Measurements from ENCODE around the gene KDM4C.
"Not testable (repeated sequence)": the region's sequence is repeated elsewhere in the genome, so short reads cannot be mapped to it uniquely, and the experiment has no call there.

The KDM4C gene

DNA sequence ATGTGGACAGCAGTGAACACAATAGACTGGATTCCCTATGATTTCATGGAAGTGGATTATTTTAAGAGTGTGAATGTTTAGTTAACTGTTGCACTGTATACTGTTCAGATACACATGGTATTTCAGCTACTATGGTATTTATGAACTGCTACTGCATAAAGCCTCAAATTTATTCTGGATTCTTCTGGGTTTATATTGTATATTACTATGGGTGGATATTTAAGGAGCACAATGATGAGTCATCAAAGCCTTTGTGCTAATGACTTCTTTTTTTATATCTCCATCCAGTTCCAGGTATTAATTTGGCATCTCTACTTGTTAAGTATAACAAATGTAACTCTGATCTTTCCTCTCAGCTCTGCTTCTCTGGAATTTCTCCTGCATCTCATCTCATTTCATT is 6.8 kb downstream of the KDM4C start:
- FAIRE-seq = no peak

DNA sequence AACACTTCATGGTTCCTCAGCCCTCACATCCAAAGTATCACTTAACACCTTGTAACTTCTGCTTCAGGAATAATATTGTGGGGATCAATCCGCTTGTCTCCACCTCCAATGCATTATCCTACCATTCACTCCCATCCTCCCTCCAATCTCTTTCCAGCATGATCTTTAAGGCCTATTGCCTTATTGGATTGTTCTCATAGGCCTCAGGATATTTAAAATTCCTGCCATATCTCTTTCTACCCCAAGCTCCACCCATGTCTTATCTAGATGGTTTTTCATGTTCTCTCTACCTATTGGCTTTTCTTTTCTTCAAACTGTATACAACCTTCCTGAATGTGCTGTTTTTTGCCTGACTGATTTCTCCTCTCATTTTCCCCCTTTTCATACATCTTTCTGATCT is 7.2 kb downstream of the KDM4C start:
- no peak for FAIRE-seq

DNA sequence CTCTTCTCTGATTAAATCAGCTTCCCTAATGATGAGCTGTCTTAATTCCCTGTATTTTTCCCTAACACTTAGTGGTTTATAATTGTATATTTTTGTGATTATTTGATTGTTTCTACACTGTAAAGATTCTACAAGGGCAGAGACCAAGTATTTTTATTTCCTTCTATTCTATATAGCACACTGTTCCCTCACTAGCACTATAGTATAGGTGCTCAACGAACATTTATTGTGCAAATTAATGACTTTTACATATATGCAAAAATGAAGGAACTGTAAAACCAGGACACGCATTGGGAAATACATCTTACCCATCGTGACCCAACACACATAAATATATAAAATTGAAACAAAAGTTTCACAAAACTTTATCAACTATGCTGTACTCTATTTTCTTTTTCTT is 7.6 kb downstream of the KDM4C start:
- no peak for FAIRE-seq

DNA sequence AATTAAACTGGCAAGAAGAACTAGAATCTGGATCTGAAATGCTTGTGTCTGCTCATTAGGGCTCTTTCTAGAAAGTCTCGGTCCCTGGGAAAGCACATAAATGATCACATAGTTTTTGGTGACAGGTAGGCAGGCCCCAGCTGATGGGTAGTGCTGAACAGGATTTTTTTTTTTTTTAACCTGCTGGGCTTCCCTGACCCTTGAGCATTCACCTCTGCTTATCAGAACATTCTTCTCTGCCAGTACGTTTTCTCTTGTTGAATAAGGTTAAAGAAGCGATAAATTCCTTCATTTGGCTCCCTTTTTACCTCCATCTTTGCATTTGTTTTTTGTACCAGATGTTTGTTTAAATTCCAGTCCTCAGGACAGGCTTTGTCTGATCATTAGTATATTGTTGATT is 8.8 kb downstream of the KDM4C start:
- no peak for FAIRE-seq

DNA sequence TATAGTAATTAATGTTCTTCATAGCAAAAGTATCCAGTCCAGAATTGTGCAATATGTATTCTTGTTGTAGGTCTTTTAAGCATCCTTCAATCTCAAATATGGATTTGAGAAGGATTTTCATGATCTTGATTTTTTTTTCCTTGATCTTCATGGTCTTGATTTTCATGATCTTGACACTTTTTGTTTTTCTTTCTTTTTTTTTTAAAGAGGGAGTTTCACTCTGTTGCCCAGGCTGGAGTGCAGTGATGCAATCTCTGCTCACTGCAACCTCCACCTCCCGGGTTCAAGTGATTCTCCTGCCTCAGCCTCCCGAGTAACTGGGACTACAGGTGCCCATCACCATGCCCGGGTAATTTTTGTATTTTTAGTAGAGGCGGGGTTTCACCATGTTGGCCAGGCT is 10.8 kb downstream of the KDM4C start:
- not testable (repeated sequence) for FAIRE-seq

DNA sequence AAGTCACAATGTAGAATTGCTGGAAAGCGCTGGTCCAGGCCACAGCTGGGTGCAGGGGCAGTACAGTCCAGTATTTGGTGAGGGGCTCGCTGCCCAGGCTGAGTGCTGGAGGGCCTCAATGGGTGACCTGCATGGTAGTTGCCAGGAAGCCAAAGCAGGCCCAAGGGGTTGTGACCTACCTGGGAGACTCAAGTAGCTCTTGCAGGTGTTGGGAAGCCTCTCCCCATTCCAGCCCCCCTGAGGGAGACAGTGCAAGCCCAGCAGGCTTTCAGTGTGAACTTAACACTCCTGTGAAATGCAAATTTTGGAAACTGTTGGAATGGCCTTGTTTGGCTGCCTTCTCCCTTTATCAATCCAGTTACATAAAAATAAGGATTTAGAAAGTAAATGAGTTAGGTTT is 13.9 kb downstream of the KDM4C start:
- FAIRE-seq = no peak

DNA sequence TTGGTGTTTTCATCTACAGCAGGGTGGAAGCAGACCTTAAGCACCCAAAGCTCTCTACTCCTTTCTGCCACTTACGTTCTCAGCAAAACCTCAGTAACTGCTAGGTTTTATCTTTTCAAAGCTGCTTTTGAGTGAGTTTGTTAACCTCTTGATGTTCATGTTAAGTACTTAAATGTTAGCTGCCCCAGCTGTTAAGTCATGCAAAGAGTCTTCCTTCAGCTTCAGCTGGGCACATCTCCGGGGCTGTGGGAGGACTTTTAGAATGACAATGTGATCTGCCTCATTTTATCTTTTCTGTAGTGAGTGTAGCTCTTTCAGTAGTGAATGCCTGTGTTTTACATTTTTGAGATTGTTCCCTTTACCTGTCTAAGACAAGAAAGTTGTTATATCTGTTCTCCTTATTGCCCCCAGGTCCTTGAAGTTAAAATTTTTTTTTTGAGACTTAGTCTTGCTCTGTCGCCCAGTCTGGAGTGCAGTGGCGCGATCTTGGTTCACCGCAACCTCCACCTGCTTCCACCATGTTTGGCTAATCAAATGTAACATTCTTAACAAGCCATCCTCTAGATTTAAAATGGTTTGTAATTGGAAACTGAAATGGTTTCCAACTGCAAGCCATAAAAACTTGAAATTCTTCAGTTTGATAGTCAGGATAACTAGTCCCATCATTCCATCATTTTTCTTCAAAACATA is 19.6 kb downstream of the KDM4C start:
- FAIRE-seq = no peak

DNA sequence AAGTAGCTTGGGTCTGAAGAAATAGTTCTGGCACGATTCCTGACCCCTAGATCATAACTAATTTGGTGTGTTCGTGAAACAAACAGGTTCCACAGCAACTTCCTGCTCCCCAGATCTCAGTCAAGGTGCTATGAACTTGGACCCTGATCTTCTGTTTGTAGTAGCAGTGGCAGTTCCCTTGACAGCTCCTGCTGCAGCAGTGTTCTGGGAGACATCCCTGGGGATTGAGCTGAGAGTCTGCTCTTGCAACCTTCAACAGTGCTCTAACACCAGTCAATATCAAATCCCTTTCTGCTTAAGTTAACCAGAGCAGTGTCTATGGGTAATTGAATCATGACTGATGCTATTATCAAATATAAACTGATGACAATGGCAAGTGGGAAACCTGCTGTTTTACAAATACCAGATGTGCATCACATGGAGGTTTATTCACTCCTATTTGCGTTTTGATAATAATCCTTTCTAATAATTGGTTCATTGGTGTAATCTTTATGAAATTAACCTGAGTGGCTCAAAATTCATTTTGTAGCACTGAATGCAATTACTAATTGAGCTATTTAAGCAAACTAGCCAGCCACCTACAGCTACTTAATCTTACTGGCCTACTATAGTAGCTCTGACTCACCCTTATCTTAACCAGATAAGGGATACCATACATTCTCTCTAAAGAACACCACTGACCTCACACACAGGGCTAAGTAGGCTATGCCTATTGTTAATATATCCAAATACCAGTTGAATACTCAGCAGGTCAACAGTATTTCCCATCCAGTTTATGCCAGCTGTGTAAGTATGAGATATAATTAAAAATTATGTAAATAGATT is 21.9 kb downstream of the KDM4C start:
- FAIRE-seq = no peak

DNA sequence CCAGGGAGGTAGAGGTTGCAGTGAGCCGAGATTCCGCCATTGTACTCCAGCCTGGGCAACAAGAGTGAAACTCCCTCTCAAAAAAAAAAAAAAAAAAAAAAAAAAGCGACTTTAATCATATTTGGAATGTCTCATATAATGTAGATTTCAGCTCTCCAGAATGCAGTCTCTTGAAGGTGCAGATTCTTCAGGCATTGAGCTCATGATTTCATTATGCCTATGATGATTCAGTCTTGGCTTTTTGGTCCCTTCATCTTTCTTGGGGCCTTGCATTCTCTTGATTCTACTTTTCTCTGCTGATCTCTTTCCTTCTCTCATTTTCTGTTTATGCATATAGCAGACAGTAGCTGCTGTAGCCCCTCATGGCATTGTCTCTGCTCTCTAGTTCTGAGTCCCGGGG is 22.9 kb downstream of the KDM4C start:
- FAIRE-seq = no peak

DNA sequence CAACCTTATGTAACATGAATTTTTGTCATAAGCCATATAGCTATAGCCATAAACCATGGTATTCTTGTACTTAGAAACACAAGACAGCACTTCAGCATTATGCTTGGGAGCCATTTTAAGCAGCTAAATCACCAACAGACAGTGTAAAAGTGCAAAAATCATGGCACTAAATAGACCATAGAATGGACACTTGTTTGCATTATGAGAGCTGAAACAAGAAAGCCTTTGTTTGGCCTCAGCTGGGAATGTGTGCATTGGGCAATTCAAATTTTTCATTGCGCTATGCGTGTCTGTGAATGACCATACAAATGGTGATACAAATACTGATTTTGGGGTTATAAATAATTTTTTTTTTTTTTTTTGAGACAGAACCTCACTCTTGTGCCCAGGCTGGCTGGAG is 23.7 kb downstream of the KDM4C start:
- FAIRE-seq = no peak

DNA sequence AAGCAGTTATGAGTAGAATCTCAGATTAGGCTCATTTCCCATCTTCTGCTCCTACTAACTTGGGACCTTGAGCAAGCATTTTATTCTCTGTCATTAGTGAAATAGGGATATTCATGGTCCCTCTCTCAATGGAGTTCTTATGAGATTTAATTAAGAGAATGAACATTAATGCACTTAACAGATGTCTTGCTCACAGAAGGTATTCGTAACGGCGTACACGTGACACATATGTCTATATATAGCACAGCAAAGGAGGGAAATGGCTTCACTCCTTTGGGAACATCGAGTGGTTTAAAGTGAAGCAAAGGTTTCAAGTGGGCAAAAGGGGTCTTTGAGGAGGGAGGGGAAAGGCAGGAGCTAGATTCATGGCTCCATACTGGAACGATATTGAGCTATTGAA is 24.6 kb downstream of the KDM4C start:
- no peak for FAIRE-seq

DNA sequence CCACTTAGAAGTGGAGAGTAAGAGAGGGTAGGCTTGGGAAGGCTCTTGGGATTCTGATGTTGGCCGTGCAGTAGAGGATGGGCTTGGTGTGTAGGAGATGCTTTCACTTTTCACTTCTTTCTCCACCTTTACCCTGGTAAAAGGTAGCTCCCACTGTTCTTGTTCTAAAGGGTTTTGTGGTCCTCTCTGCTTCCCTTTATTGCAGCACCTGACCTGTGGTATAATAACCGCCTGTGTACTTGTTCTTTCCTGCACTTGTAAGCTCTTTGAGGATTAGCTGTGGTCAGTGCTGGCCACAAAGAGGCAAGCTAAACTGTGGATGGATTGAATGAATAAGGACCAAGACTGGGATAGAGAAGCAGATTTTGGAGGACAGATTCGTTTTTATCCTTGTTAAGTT is 25.2 kb downstream of the KDM4C start:
- FAIRE-seq = no peak

DNA sequence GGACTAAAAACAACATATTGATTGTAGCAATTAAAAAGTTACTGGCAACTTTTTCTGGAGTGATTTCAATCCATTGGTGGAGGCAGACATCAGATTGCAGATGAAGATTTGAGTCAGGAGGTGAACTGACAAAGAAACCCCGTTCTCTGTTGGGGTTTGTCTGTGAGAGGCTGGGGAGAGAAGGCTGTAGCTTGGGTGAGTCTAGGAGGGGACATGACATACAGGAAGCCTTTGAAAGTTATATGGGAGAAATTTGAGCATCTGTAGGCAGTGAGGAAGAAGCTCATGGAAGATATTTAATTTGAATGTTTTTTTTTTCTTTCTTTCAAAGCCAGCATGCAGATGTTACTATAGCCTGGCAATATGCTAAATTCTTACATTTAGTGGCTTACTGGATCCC is 26.0 kb downstream of the KDM4C start:
- no peak for FAIRE-seq

DNA sequence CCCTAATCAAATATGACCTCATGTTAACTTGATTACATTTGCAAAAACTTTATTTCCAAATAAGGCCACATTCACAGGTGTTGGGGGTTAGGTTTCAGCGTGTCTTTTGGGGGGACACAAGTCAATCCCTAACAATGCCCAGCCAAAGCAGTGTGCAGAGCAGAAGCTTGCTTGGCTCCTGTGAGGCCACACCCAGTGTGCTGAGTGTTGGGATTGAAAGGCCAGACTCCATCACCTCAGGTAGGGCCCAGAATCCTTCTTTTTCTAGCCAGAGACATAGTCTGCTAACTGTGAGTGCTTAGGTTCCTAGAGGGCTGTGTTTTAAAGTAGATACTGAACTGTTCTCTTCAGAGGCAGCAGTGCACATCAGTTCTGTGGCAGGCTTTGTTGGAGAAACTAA is 27.9 kb downstream of the KDM4C start:
- FAIRE-seq = no peak

DNA sequence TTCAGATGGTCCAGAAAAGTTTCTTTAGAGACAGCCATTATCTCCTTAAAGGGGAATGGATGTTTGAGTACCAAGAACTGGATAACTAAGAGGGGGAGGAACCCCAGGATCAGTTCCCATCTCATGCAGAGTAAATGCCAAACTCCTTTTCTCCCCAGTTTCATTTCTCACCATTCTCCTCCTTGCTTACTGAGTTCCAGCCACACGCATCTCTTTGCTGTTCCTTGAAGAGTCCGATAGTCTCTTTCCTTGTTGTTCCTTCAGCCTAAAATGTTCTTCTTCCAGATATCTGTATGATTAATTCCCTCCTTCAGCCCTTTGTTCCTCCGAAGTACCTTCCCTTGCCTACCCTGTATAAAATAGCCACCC is 30.0 kb downstream of the KDM4C start:
- FAIRE-seq = no peak

DNA sequence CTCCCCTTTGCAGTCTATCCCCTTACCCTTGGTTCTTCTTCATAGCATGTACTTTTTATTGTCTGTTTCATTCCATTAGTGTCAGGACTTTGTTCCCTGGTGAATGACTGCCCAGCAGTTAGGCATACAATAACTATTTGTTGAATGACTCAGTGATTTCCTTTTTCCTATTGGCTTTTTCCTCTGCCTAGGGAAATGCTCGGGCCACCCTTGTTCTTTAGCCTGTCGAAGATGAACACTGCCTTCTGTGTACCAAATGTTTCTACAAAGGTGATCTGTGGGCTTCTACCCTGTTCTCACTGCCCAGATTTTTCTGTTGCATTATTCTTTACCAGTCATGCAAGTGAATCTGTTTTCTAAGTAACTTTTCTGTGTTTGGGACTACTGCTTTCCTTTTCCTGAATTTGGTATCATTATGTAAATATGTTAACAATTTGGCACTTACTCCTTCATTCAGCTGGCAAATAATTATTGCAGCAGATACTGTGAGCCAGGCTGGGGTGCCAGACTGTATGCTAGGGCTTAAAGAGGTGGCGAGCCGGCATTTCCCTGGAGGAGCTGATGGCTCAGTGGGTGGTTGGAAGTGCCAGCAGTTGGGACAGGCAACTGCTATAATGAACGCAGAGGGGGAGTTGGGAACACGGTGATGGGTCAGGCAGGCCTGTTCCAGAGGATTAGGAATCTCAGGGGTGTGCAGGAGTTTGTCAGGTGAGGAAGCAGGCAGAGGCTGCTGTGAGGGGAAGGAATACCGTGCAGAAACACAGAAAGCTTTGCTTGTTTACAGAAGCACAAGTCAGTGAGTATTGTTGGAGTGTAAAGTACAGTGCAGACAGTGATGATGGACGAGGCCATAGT is 30.6 kb downstream of the KDM4C start:
- no peak for FAIRE-seq

DNA sequence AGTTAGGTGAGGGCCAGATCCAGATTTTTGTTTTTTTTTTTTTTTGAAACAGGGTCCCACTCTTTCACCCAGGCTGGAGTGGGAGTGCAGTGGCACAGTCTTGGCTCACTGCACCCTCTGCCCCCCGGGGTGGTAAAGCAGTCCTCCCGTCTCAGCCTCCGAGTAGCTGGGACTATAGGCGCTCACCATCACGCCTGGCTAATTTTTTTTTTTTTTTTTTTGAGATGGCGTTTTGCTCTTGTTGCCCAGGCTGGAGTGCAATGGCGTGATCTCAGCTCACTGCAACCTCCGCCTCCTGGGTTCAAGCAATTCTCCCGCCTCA is 31.2 kb downstream of the KDM4C start:
- FAIRE-seq = not testable (repeated sequence)

DNA sequence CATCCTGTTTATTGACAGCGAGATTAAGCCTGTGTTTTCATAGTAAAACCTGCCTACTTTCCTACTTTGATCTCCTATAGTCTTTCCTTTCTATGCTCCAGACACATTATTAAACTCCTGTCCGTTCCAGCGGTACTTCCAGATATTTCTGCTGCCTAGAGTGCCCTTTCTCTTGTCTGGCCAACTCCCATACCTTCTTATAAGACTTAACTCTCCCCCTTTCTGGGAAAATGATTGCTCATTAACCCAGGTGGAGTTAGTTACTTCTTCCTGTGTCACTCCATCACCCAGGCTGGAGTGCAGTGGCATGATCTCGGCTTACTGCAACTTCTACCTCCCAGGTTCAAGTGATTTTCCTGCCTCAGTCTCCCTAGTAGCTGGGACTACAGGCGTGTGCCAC is 33.1 kb downstream of the KDM4C start:
- no peak for FAIRE-seq

DNA sequence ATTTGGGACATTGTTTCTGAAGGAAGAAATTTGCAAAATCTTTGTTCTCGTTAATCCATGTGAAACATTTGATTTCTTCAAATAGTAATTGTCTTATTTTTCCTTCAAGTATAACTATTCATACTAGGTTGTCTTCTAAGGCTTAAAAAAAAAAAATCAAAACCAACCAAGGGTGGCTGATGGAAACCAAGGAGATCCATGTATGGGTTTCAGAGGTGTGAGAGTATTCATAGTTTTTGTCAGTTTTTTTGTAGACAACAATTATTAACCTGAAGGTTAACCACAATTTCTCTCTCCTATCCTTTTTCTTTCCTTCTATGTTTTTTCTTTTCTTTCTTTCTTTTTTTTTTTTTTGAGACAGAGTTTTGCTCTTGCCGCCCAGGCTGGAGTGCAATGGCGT is 35.4 kb downstream of the KDM4C start:
- no peak for FAIRE-seq

DNA sequence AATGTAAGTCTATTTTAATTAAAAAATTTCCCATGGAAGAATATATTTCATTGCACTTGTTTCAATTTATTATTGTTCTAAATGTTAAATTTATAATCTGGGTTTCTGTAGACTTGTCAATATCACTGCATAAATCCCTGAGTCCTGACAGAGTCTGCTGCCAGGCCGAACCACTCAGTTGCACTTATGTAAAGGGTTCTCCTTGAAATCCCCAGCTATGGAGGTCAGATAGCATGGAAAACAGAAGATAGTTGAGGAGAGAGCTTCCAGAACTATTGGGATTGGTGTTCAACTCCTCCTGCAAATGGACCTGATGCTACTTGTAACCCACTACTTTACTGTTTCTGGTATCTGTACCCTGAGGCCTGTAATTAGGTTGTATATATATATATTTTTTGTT is 37.2 kb downstream of the KDM4C start:
- no peak for FAIRE-seq

DNA sequence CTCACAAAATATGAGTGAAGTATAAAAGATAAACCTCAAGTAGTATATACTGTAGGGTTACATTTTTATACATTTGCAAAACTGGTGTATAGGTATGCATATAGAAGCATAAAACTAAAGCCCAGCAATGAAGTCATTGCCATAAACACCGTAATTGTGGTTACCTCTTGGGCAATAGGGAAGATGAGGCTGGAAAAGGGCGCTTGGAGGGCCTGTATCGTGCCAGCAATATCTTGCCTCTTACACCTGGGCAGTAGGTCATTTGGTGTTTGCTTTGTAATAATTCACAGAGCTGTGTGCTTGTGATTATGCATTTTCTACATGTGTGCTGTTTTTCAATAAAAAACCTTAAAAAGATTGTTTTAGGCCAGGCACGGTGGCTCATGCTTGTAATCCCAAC is 45.2 kb downstream of the KDM4C start:
- FAIRE-seq = no peak

DNA sequence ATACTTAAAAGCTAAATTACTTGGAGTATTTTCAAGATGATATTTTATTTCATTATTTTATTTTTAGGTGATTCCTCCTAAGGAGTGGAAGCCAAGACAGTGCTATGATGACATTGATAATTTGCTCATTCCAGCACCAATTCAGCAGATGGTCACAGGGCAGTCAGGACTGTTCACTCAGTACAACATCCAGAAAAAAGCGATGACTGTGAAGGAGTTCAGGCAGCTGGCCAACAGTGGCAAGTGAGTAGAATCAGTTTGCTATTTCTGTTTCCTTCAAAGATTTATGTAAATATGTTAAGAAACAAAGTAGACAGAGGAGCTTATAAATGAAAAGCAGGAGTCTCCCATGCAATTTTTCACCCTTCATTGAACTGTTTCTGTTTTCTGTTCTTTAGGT is 47.8 kb downstream of the KDM4C start:
- FAIRE-seq = no peak

DNA sequence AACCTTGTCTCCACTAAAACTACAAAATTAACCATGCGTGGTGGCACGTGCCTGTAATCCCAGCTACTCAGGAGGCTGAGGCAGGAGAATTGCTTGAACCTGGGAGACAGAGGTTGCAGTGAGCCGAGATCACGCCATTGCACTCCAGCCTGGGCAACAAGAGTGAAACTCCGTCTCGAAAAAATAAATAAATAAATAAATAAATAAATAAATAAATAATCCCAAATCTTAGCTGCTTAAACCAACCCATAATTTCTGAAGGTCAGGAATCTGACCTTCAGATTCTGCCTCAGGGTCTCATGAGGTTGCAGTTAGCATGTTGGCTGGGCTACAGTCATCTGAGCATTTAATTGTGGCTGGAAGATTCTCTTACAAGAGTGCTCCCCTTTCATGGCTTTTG is 48.5 kb downstream of the KDM4C start:
- not testable (repeated sequence) for FAIRE-seq

DNA sequence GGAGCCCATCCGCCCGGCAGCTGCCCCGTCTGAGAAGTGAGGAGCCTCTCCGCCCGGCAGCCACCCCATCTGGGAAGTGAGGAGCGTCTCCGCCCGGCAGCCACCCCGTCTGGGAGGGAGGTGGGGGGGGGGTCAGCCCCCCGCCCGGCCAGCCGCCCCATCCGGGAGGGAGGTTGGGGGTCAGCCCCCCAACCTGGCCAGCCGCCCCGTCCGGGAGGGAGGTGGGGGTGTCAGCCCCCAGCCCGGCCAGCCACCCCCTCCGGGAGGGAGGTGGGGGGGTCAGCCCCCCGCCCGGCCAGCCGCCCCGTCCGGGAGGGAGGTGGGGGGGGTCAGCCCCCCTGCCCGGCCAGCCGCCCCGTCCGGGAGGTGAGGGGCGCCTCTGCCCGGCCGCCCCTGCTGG is 49.9 kb downstream of the KDM4C start:
- FAIRE-seq = not testable (repeated sequence)

Data from A204.1 (cell line).